GM19351 (cell line): Measurements from ENCODE around the gene AGBL1.
"Not testable (repeated sequence)": the region's sequence is repeated elsewhere in the genome, so short reads cannot be mapped to it uniquely, and the experiment has no call there.

Source experiments
- ATAC-seq: cut with Tn5 transposase; IDR thresholded peaks from one replicate; pipeline ENCODE4 v1.9.1; 2021; ENCODE audit warnings: mild to moderate bottlenecking, moderate library complexity; ENCODE audit not compliant: unreplicated experiment

Gene AGBL1

GRCh38 chr15:86384186-86384585 is 304.5 kb downstream of the AGBL1 start:
- ATAC-seq = no peak

GRCh38 chr15:86392296-86392695 is 312.6 kb downstream of the AGBL1 start:
- ATAC-seq = no peak

GRCh38 chr15:86392874-86393273 is 313.2 kb downstream of the AGBL1 start:
- no peak for ATAC-seq

- ATAC-seq = no peak
Measured at GRCh38 chr15:86394866-86395265, 315.2 kb downstream of the AGBL1 start.

- ATAC-seq = no peak
Measured at GRCh38 chr15:86399041-86399954, 319.6 kb downstream of the AGBL1 start.

- no peak for ATAC-seq
Measured at GRCh38 chr15:86403221-86403620, 323.6 kb downstream of the AGBL1 start.

GRCh38 chr15:86403914-86404583 is 324.4 kb downstream of the AGBL1 start:
- ATAC-seq = no peak

GRCh38 chr15:86408261-86408660 is 328.6 kb downstream of the AGBL1 start:
- ATAC-seq = no peak

- ATAC-seq = no peak
Measured at GRCh38 chr15:86411916-86412315, 332.2 kb downstream of the AGBL1 start.

GRCh38 chr15:86413191-86413590 is 333.5 kb downstream of the AGBL1 start:
- no peak for ATAC-seq

GRCh38 chr15:86425746-86426145 is 346.1 kb downstream of the AGBL1 start:
- no peak for ATAC-seq

GRCh38 chr15:86432861-86433260 is 353.2 kb downstream of the AGBL1 start:
- no peak for ATAC-seq

- no peak for ATAC-seq
Measured at GRCh38 chr15:86433983-86434382, 354.3 kb downstream of the AGBL1 start.

- ATAC-seq = no peak
Measured at GRCh38 chr15:86439614-86440013, 359.9 kb downstream of the AGBL1 start.

- ATAC-seq = no peak
Measured at GRCh38 chr15:86444527-86444926, 364.9 kb downstream of the AGBL1 start.

GRCh38 chr15:86445579-86446252 is 366.0 kb downstream of the AGBL1 start:
- no peak for ATAC-seq

- ATAC-seq = no peak
Measured at GRCh38 chr15:86446253-86446640, 366.6 kb downstream of the AGBL1 start.

- not testable (repeated sequence) for ATAC-seq
Measured at GRCh38 chr15:86465470-86466039, 385.9 kb downstream of the AGBL1 start.

- ATAC-seq = no peak
Measured at GRCh38 chr15:86481720-86482119, 402.0 kb downstream of the AGBL1 start.

- peak; percentile 49 for ATAC-seq
Measured at GRCh38 chr15:86483936-86484335, 404.3 kb downstream of the AGBL1 start.

GRCh38 chr15:86488046-86488445 is 408.4 kb downstream of the AGBL1 start:
- no peak for ATAC-seq
